ENCODE measurements around the gene CIC.

DNA sequence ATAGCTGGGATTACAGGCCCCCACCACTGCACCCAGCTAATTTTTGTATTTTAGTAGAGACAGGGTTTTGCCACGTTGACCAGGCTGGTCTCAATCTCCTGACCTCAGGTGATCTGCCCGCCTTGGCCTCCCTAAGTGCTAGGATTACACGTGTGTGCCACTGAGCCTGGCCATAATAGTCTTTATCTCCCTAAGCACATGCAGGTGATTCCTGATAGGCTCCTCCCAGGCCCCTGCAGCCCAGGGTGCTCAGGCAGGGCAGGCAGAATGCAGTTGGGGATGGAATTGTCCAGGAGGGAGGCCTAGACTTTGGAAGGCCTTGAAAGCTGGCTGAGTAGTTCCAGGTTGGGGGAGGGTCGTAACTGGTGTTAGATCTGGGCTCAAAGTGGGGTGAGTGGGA is 40.4 kb upstream of the CIC start:
- TF ChIP-seq POLR2AphosphoS5 (IDR thresholded peaks at IDR 0.05; ENCODE audit: borderline replicate concordance, low read depth, low read length) (no peak), FOXP2 (optimal IDR thresholded peaks at IDR 0.05; ENCODE audit: control extremely low read depth, extremely low read length, insufficient read depth) (no peak)
